DMS 273 (cell line): ENCODE measurements around the gene ARHGAP4.

ENCODE experiments used
- DNase-seq: peaks from one replicate; lab custom pipeline; 2025; ENCODE audit not compliant: unreplicated experiment; lab: John Stamatoyannopoulos, UW

Gene ARHGAP4

GRCh38 chrX:153908219-153908860, 17.7 kb downstream of the ARHGAP4 start:
- DNase-seq: peak; percentile 86

GRCh38 chrX:153907456-153907855, 18.6 kb downstream of the ARHGAP4 start:
- no peak for DNase-seq

- DNase-seq: no peak
Measured at GRCh38 chrX:153906126-153906917, 19.7 kb downstream of the ARHGAP4 start.

GRCh38 chrX:153905481-153906095, 20.5 kb downstream of the ARHGAP4 start:
- DNase-seq: peak; percentile 92

- DNase-seq: peak; percentile 46
Measured at GRCh38 chrX:153903991-153904957, 21.8 kb downstream of the ARHGAP4 start, which contains the start of gene AVPR2. Gene AVPR2, plus strand, starts transcription at chrX:153904673. Its CDS starts 473 bp downstream, at chrX:153905146.

DNA sequence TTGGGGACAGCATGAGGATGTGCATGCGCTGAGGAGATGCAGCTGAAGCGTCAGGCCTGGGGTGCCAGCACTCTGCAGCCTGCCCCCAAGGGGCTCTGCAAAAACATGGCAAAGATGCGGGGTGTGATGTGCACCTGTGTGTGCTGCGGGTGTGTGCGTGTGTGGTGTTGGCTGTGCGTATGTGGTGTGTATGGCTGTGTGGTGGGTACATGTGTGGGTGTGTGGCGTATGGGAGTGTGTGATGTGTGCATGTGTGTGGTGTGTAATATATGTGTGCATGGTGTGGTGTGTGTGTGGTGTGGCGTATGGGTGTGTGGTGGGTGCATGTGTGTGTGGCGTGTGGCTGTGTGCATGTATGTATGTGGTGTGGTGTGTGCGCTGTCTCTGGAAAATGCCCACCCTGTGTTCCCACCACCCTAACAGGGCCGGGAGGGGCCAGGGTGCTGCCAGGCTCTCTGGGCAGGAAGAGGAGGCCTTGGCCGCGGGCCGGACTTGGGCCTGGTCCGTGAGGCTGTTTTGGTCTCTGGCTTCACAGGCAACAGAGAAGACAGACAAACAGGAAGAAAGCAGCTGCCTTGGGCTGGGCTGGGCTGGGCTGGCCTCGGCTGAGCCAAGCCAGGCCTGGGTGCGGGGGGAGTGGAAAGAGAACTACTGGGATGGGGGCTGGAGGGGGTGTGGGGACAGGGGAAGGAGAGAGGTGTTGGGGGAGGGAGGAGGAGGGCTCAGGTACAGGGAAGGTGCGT, 22.7 kb downstream of the ARHGAP4 start:
- no peak for DNase-seq

GRCh38 chrX:153902385-153902784, 23.7 kb downstream of the ARHGAP4 start:
- DNase-seq: peak; percentile 78

DNA sequence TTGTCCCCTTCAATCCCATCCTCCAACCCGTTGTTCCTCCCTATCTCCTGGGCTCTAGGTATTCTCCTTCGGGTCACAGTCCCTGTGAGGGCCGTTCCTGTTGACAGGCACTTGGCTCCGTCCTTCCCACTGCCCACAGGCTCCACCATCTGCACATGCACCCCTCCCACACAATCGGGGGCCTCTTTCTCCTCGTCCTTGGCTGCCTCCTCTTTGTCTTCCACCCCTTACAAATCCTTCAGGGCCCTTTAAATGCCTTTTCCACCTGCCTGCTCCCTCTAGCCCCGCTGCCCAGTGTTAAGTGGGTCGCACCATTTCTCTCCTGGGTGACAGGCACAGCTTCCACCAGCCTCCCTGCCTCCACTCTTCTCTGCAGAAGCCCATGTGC, 24.3 kb downstream of the ARHGAP4 start:
- DNase-seq: peak; percentile 68

GRCh38 chrX:153900831-153901752, 25.0 kb downstream of the ARHGAP4 start:
- DNase-seq: peak; percentile 97

GRCh38 chrX:153897899-153898298, 28.2 kb downstream of the ARHGAP4 start:
- DNase-seq: peak; percentile 95

- no peak for DNase-seq
Measured at GRCh38 chrX:153889123-153889522, 36.9 kb downstream of the ARHGAP4 start.

GRCh38 chrX:153888344-153888743, 37.7 kb downstream of the ARHGAP4 start:
- DNase-seq: no peak

DNA sequence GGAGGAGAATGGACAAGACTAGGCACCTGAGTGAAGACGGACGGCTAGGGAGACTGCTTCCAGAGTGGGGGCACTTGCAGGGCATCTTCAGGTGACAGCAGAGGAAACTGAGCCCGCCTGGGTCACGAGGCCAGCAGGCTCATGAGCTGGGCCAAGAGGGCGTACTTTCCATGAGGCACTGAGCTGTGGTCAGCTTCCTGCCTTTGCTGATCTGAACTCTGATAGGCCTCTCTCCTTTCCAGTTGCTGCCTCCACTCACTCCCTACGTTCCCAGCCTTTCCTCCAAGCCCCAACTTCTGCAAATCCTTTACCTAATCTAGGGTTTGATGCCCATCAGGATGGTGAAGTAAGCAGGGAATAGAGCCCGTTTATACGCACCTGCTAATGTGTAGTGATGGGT, 38.7 kb downstream of the ARHGAP4 start:
- DNase-seq: no peak

DNA sequence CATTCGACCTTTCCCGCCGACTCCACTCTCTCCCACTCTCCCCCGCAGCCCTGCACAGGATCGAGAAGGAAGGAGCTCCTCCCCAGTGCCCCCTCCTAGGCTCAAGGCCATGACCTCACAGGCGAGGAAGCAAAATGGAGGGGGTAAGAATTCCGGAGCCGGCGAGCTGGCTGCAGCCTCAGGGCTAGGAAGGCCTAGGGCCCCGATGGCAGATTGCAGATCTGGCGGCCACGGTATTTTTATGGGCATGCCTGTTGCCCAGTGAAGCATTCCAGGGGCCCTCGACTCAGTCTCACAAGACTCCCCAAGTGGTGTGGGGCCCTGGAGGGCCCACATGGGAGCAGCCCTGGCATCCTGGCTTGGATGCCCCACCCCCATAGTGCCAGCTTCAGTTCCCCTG, 39.1 kb downstream of the ARHGAP4 start:
- peak; percentile 78 for DNase-seq

- DNase-seq: peak; percentile 69
Measured at GRCh38 chrX:153885968-153886903, 39.8 kb downstream of the ARHGAP4 start, which contains the start of gene L1CAM. Gene L1CAM, minus strand, starts transcription at chrX:153886173. Its CDS starts 10,337 bp downstream, at chrX:153875836.

DNA sequence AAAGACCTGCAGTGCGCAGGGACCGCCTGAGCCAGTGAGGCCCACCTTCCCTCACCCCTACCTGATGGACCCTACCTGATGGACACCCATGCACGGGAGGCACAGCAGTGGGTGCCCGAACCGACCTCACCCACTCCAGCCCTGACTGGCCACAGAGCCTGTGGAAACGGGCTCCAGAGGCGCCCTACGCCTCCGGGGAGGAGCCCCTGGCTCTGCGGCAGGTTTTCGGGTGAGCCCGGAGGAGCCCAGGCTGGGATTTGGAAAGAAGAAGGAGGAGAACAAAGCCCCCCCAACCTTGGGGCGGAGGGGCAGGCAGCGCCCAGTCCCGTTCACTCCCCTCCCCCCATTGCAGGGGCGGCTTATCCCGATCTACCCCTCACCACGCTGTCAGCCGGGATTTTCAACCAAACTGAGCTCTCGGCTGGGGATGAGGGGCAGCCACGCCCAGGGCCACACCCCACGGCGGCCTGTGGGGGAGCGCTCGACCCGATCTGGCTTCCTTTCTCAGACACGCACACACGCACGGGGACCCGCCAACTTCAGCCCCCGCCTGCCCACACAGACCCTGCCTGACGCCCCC, 40.8 kb downstream of the ARHGAP4 start:
- peak; percentile 68 for DNase-seq

- peak; percentile 84 for DNase-seq
Measured at GRCh38 chrX:153884590-153884989, 41.5 kb downstream of the ARHGAP4 start.
